Neural progenitor cell (in vitro differentiated cells): ENCODE results near the gene PRRC2C.

ENCODE experiments used
- EZH2 ChIP-seq: fragments of 200-600 bp; sonication (generic); IDR thresholded peaks from 2 replicates; pipeline ENCODE4 v1.6.1; 2017; ENCODE audit warnings: antibody characterized with exemption, mild to moderate bottlenecking, moderate library complexity
- EZH2phosphoT487 ChIP-seq: fragments of 200-600 bp; sonication (generic); IDR thresholded peaks from 2 replicates; pipeline ENCODE4 v1.6.1; 2017; ENCODE audit warnings: antibody characterized with exemption
- TF ChIP-seq, protein P1 (sequence below): fragments of 200-600 bp; sonication (generic); IDR thresholded peaks from 2 replicates; pipeline ENCODE4 v1.5.1; 2017; ENCODE audit warnings: antibody characterized with exemption, mild to moderate bottlenecking

- TF ChIP-seq EZH2 (no peak), EZH2phosphoT487 (no peak)
- TF ChIP-seq, protein P1, sequence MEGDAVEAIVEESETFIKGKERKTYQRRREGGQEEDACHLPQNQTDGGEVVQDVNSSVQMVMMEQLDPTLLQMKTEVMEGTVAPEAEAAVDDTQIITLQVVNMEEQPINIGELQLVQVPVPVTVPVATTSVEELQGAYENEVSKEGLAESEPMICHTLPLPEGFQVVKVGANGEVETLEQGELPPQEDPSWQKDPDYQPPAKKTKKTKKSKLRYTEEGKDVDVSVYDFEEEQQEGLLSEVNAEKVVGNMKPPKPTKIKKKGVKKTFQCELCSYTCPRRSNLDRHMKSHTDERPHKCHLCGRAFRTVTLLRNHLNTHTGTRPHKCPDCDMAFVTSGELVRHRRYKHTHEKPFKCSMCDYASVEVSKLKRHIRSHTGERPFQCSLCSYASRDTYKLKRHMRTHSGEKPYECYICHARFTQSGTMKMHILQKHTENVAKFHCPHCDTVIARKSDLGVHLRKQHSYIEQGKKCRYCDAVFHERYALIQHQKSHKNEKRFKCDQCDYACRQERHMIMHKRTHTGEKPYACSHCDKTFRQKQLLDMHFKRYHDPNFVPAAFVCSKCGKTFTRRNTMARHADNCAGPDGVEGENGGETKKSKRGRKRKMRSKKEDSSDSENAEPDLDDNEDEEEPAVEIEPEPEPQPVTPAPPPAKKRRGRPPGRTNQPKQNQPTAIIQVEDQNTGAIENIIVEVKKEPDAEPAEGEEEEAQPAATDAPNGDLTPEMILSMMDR = no peak
These were observed 22.1 kb downstream of the PRRC2C start for GRCh38 chr1:171507435-171507834.
